22Rv1 (cell line): ENCODE data around the gene ISG15.

ENCODE experiments used
- ZFX ChIP-seq: fragments of 450-650 bp; IDR thresholded peaks from 2 replicates; pipeline ENCODE4 v1.6.1; 2017; ENCODE audit warnings: antibody characterized with exemption, borderline replicate concordance
- TF ChIP-seq, protein P1 (sequence below): fragments of 450-650 bp; IDR thresholded peaks from 2 replicates; pipeline ENCODE4 v1.5.1; 2017; ENCODE audit warnings: mild to moderate bottlenecking

DNA sequence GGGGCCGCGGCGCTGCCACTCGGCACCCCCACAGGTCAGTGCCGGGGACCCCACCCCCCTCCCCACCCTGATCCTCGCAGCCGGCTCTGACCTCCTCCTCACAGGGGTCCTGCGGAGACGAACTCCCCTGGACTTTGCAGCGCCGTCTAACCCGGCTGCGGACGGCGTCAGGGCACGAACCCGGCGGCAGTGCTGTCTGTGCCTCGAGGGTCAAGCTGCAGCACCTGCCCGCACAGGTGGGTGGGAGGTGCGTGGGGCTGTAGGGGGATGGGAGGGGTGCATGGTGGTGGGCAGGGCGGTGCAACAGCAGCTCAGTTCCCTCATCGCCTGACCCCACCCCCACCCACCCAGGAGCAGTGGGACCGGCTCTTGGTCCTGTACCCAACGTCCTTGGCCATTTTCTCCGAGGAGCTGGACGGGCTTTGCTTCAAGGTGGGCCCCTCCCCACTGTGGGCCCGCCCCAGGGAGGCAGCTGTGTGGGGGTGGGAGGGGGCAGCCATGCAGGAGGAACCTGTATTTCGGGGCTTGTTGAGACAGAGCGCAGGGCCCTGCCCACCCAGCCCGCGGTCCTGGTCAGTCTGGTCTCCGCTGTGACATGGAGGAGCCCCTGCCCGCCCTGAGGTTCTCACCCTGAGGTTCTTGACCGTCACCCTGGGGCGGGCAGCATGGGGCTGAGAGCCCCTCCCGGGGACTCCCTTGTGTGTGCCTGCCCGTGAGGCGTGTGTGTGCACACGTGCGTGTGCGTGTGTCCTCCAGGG lies 42.1 kb upstream of the ISG15 start:
- TF ChIP-seq, protein P1, sequence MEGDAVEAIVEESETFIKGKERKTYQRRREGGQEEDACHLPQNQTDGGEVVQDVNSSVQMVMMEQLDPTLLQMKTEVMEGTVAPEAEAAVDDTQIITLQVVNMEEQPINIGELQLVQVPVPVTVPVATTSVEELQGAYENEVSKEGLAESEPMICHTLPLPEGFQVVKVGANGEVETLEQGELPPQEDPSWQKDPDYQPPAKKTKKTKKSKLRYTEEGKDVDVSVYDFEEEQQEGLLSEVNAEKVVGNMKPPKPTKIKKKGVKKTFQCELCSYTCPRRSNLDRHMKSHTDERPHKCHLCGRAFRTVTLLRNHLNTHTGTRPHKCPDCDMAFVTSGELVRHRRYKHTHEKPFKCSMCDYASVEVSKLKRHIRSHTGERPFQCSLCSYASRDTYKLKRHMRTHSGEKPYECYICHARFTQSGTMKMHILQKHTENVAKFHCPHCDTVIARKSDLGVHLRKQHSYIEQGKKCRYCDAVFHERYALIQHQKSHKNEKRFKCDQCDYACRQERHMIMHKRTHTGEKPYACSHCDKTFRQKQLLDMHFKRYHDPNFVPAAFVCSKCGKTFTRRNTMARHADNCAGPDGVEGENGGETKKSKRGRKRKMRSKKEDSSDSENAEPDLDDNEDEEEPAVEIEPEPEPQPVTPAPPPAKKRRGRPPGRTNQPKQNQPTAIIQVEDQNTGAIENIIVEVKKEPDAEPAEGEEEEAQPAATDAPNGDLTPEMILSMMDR, result no peak
- no peak for TF ChIP-seq ZFX
